Karpas-422 (cell line): Measurements from ENCODE around the gene ENTHD1. TPM values are rescaled to one million over a fixed set of nuclear protein-coding genes. Genes with fewer than 3 reads are reported as not detected.
"Not testable (repeated sequence)": the region's sequence is repeated elsewhere in the genome, so short reads cannot be mapped to it uniquely, and the experiment has no call there.

Source experiments
- DNase-seq: peaks from one replicate; pipeline ENCODE4 v3.0.0-alpha.2; 2015
- H2AFZ ChIP-seq: fragments of 200-600 bp; sonication (generic); 2 replicates; pipeline ENCODE4 v1.6.1; 2014; ENCODE audit warnings: antibody characterized with exemption, low read length, mixed read lengths
- H3K27ac ChIP-seq: fragments of 200-600 bp; sonication (generic); 2 replicates; pipeline ENCODE4 v1.5.1; 2014; ENCODE audit warnings: mild to moderate bottlenecking, low read length, moderate library complexity
- H3K27me3 ChIP-seq: fragments of 200-600 bp; sonication (generic); 2 replicates; pipeline ENCODE4 v1.6.1; 2014; ENCODE audit warnings: low read length, mixed read lengths
- H3K36me3 ChIP-seq: fragments of 200-600 bp; sonication (generic); 2 replicates; pipeline ENCODE4 v1.6.1; 2014; ENCODE audit warnings: low read length, mixed read lengths; ENCODE audit not compliant: insufficient read depth
- H3K4me1 ChIP-seq: fragments of 200-600 bp; sonication (generic); 2 replicates; pipeline ENCODE4 v1.6.1; 2014; ENCODE audit warnings: mild to moderate bottlenecking, low read length, mixed read lengths
- H3K4me2 ChIP-seq: fragments of 200-600 bp; sonication (generic); 2 replicates; pipeline ENCODE4 v1.6.1; 2014; ENCODE audit warnings: low read length, low read depth, mild to moderate bottlenecking; ENCODE audit not compliant: poor library complexity, severe bottlenecking
- H3K4me3 ChIP-seq: fragments of 200-600 bp; sonication (generic); 2 replicates; pipeline ENCODE4 v1.5.1; 2014; ENCODE audit warnings: mild to moderate bottlenecking, antibody characterized with exemption, low read length, mixed read lengths
- H3K79me2 ChIP-seq: fragments of 200-600 bp; sonication (generic); 2 replicates; pipeline ENCODE4 v1.6.1; 2014; ENCODE audit warnings: mild to moderate bottlenecking, low read length, mixed read lengths
- H3K9ac ChIP-seq: fragments of 200-600 bp; sonication (generic); 2 replicates; pipeline ENCODE4 v1.6.0; 2014; ENCODE audit warnings: low read length
- H3K9me2 ChIP-seq: fragments of 200-600 bp; sonication (generic), shearing (Covaris generic); replicated peaks from 2 replicates; pipeline ENCODE4 v1.6.0; 2014; ENCODE audit warnings: mild to moderate bottlenecking, low read length, moderate library complexity; ENCODE audit not compliant: insufficient read depth
- H3K9me3 ChIP-seq: fragments of 300-700, 200-600 bp; sonication (generic); 2 replicates; pipeline ENCODE4 v1.6.1; 2014; ENCODE audit warnings: low read length, mixed read lengths
- H4K20me1 ChIP-seq: fragments of 200-600 bp; sonication (generic); 2 replicates; pipeline ENCODE4 v1.6.1; 2014; ENCODE audit warnings: mild to moderate bottlenecking, antibody characterized with exemption, low read length, low read depth; ENCODE audit not compliant: insufficient read depth
- total RNA-seq: library from RNA; depleted of rRNA; stranded (reverse); fragments of >200 nt; shearing (Covaris generic); gene quantifications from 2 replicates; pipeline ENCODE4 v1.2.3, GENCODE V29; 2014; ENCODE audit warnings: low replicate concordance

Gene ENTHD1
- total RNA-seq, 1 experiment from 2014 or later, result not detected

DNA sequence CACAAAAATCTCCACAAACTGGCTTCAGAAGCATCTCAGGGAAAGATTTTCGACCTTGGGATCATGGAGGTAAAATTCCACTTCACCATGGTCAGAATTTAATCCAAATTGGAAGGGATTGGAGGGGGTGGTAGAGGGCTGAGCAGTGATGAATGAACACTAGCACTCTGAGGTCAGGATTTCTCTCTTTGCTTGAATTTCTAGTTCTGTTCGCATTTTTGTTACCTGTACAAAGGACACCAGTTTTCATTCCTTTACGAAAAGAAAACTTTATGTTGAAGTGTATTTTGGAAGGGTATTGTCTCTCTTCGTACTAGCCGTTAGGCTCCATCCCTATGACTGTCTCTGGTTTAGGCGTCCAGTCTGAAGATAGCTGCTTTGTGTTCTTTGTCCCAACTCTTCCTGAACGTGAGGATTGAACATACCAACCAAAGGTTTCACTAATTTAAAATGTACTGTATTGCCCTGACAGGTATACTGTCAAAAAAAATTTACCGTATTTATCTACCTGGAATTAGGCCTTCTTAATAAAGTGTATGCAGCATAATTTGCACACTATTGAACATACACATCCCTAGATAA is 8.1 kb upstream of the ENTHD1 start:
- Histone ChIP-seq H3K9me3 (no peaks in the 10 kb centered on the region), H3K36me3 (no peaks in the 10 kb centered on the region), H3K4me3 (no peak overlapping the region), H4K20me1 (no peaks in the 10 kb centered on the region), H3K4me2 (no peak overlapping the region), H3K9ac (no peak overlapping the region), H3K9me2 (no peaks in the 10 kb centered on the region), H2AFZ (no peak overlapping the region), H3K27me3 (no peaks in the 10 kb centered on the region), H3K79me2 (no peaks in the 10 kb centered on the region), H3K27ac (no peak overlapping the region), H3K4me1 (peaks cover 32% of the 10 kb centered on the region)
- no peak for DNase-seq

DNA sequence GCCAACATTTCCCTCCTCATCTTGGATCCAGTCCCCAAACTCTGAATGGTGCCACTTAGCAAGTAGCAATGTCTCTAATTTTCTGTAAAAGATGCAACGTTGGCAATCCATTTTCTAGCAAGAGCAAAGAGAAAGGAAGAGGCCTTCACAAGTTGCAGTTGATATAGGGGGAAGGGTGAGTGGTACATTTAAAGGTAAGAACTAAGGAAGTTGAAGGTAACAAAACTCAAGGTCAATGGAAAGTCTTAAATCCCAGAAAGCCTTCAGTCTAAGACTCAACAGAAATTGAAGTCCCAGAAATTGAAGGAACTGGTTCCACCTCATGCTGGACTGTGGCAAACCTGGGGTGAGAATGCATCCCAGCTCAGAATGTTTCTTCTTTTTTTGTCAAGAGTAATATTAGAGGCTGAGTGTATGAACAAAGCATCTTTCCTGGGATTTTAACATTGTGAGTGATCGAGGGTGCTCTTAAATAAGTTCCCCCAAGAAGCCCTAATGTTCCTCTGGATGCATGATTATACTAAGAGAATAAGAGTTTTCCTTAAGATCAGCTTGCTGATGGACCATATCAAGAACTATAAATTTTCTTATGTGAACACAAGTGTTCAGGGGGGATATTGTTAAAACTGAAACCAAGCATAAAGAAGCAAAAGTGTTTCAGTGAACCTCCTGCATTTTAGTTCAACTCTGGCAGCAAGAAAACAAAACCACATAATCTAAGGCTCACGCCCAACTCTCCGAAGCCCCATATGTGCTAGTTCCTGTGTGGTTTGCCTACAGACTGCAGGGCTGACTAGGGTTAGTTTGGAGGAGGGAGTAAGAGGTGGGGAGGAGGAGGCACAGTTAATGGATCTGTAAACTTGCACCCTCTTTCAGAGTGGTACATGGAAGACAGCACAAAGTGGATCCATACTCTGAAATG is 7.0 kb upstream of the ENTHD1 start, which contains the start of gene GRAP2:
Gene GRAP2, plus strand, starts transcription at position 779 of the 922 bp plus-strand sequence. CDS start 46,023 bp downstream, outside the sequence.
- H3K27me3 ChIP-seq, result no peaks in the 10 kb centered on the region
- H3K4me1 ChIP-seq, result peaks cover 32% of the 10 kb centered on the region
- no peaks in the 10 kb centered on the region for H3K9me3 ChIP-seq
- peak within 1 kb of the TSS; percentile 14 for H3K4me2 ChIP-seq
- no peak within 1 kb of the TSS for H2AFZ ChIP-seq
- H3K9ac ChIP-seq, result no peak within 1 kb of the TSS
- H3K36me3 ChIP-seq, result no peaks in the 10 kb centered on the region
- no peak for DNase-seq
- H3K27ac ChIP-seq, result no peak within 1 kb of the TSS
- no peak within 1 kb of the TSS for H3K4me3 ChIP-seq
- no peaks in the 10 kb centered on the region for H3K79me2 ChIP-seq
- H3K9me2 ChIP-seq, result no peaks in the 10 kb centered on the region
- H4K20me1 ChIP-seq, result no peaks in the 10 kb centered on the region

DNA sequence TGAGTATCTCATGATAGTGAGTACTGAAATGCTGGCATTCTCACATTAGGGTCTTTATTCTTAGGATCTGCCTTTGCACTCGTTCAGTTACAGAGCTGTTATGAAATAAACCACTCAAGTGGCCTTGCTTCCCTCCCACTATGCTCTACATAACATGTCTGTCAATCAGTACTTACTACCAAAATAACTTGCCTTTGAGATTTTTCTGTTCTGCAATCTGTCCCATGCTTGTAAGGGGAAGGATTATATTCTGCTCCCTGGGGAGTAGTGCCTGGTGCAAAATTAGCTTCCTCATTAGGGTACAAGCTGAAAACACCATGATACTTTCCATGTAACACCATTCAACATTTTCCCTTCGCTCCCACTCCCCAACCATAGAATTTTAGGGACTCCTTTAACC is 5.4 kb upstream of the ENTHD1 start:
- H3K4me1 ChIP-seq, result peaks cover 32% of the 10 kb centered on the region
- no peaks in the 10 kb centered on the region for H3K36me3 ChIP-seq
- peak overlapping the region; percentile 35; the same call in 1 of the 2 replicates for H3K4me3 ChIP-seq
- peak overlapping the region; percentile 28; the same call in 1 of the 2 replicates for H3K9ac ChIP-seq
- H3K27ac ChIP-seq, result 0 out of 2 replicates have a peak overlapping the region, but pooled peaks have one; percentile 28
- no peak overlapping the region for H2AFZ ChIP-seq
- no peaks in the 10 kb centered on the region for H3K9me3 ChIP-seq
- peak overlapping the region; percentile 68 for H3K4me2 ChIP-seq
- H3K79me2 ChIP-seq, result no peaks in the 10 kb centered on the region
- no peaks in the 10 kb centered on the region for H4K20me1 ChIP-seq
- peak; percentile 95 for DNase-seq
- H3K9me2 ChIP-seq, result no peaks in the 10 kb centered on the region
- no peaks in the 10 kb centered on the region for H3K27me3 ChIP-seq

DNA sequence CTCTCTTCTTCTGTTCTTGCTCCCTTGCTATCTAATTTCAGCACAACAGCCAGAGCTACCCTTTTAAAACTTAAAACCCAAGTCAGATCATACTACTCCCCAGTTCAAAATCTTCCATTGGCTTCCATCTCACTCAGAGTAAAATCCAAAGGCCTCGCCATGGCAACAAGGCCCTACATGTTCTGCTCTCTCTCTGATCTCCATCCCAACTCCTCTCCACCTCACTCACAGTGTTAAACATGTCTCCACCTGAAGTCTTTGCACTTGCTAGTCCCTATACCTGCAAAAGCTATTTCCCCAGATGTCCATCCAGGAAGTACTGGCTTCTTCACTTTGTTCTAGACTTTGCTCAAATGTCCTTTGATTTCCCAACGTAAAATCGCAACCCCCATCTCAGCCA is 4.3 kb upstream of the ENTHD1 start:
- no peaks in the 10 kb centered on the region for H3K9me2 ChIP-seq
- no peaks in the 10 kb centered on the region for H3K27me3 ChIP-seq
- H3K4me1 ChIP-seq, result peaks cover 32% of the 10 kb centered on the region
- no peak overlapping the region for H3K4me2 ChIP-seq
- no peak for DNase-seq
- H4K20me1 ChIP-seq, result no peaks in the 10 kb centered on the region
- no peak overlapping the region for H2AFZ ChIP-seq
- H3K9ac ChIP-seq, result no peak overlapping the region
- no peaks in the 10 kb centered on the region for H3K36me3 ChIP-seq
- H3K79me2 ChIP-seq, result no peaks in the 10 kb centered on the region
- no peaks in the 10 kb centered on the region for H3K9me3 ChIP-seq
- no peak overlapping the region for H3K27ac ChIP-seq
- H3K4me3 ChIP-seq, result no peak overlapping the region

DNA sequence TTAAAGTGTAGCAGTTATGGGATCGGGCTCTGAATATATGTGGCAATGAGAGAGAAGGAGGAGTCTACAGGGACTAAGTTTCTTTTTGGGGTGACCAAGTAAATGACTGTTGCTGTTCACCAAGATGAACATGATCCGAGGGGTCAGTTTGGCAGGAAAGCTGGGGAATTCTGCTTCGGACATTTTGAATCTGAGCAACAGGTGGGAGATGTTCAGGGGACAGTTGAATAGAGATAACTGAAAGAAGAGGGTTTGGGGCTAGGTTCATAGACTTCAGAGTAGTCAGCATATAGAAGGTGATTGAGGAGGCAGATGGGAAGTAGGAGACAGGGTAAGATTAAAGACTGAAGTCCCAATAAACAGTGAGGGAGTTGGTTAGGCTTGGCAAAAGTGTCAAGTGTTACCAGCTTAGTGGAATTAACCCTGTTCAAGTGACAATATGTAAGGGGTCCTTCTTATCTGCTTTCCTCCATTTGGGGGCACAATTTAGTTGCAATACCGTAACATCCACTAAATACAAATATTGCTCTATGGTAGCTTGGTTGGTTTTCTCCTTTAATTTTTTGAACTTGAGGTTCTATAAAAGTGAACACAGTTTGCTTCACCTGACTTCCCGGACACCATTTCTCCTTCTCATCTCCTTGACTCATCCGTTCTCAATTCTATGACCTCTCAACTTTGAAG is 2.9 kb upstream of the ENTHD1 start:
- peak; percentile 43 for DNase-seq

DNA sequence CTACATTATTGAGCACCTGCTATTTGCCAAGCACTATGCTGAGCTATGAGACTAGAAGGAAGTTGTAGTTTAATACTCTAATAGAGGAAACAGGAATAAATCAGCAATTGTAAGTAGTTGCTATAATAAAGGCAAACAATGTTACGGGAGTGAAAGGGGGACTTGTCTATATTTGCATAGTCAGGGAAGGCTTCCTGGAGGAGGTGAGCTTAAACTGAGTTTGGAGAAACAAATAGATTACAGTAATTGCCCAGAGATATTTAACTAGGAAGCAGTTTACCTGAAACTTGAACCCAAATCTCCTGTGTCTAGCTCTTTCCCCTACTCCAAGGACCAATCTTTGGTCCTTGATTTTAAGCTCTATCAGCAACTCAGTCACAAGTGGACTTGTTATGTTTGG is 2.1 kb upstream of the ENTHD1 start:
- Histone ChIP-seq H3K27me3 (no peaks in the 10 kb centered on the region), H3K9me2 (no peaks in the 10 kb centered on the region), H3K4me3 (no peak overlapping the region), H3K79me2 (no peaks in the 10 kb centered on the region), H3K36me3 (no peaks in the 10 kb centered on the region), H3K9ac (no peak overlapping the region), H2AFZ (no peak overlapping the region), H3K9me3 (no peaks in the 10 kb centered on the region), H3K4me2 (no peak overlapping the region), H3K27ac (no peak overlapping the region), H3K4me1 (peaks cover 27% of the 10 kb centered on the region), H4K20me1 (no peaks in the 10 kb centered on the region)
- no peak for DNase-seq

More for the DNA sequence above, 2.9 kb upstream of the ENTHD1 start:
- H3K9ac ChIP-seq, result no peak overlapping the region
- no peak overlapping the region for H3K27ac ChIP-seq
- H3K9me3 ChIP-seq, result no peaks in the 10 kb centered on the region
- H3K79me2 ChIP-seq, result no peaks in the 10 kb centered on the region
- H4K20me1 ChIP-seq, result no peaks in the 10 kb centered on the region
- H3K9me2 ChIP-seq, result no peaks in the 10 kb centered on the region
- peaks cover 32% of the 10 kb centered on the region for H3K4me1 ChIP-seq
- H3K36me3 ChIP-seq, result no peaks in the 10 kb centered on the region
- H2AFZ ChIP-seq, result no peak overlapping the region
- no peak overlapping the region for H3K4me3 ChIP-seq
- H3K27me3 ChIP-seq, result no peaks in the 10 kb centered on the region
- no peak overlapping the region for H3K4me2 ChIP-seq

DNA sequence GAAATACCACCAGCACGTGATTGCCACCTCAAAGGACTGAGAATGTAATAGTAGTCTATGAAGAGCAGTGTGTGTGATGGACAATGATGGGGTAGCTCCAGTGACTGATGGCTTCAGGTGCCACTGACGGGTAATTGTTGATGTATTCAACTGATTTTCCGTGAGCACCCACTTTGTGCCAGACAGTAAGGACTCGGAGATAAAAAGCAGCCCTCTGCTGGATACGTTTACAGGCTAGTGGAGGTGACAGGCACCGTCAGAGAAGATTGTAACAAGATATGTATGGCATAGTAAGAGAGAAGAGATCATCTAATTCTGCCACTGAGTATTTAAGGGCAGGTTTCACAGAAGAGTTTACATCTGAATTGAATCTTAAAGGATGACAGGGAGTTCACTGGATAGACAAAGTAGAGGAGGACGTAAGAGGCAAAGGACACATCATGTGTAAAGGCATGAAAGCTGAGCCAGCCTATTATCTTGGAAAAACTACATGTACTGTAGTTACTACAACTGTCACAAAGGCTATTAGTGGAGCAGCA is 1.1 kb upstream of the ENTHD1 start:
- no peaks in the 10 kb centered on the region for H3K9me3 ChIP-seq
- H3K79me2 ChIP-seq, result no peaks in the 10 kb centered on the region
- H3K4me3 ChIP-seq, result no peak overlapping the region
- no peak overlapping the region for H2AFZ ChIP-seq
- no peaks in the 10 kb centered on the region for H3K27me3 ChIP-seq
- H3K9me2 ChIP-seq, result no peaks in the 10 kb centered on the region
- no peak overlapping the region for H3K9ac ChIP-seq
- H3K4me1 ChIP-seq, result peaks cover 17% of the 10 kb centered on the region
- H3K4me2 ChIP-seq, result no peak overlapping the region
- H4K20me1 ChIP-seq, result no peaks in the 10 kb centered on the region
- no peak overlapping the region for H3K27ac ChIP-seq
- H3K36me3 ChIP-seq, result no peaks in the 10 kb centered on the region
- DNase-seq, result no peak

DNA sequence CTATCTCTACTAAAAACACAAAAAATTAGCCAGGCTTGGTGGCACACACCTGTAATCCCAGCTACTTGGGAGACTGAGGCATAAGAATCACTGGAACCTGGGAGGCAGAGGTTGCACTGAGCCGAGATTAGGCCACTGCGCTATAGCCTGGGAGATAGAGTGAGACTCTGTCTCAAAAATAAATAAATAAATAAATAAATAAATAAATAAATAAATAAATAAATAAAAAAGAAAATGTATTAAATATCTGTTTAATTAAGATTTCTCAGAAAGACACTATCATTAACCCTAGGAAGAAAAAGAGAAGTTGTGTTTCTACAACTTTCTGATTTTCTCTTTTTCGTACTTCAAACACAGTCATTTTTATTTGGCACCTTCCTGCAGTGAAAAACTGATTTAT is 3.6 kb downstream of the ENTHD1 start:
- H3K4me3 ChIP-seq, H3K9me2 ChIP-seq, H2AFZ ChIP-seq, H3K9me3 ChIP-seq, H3K9ac ChIP-seq, H3K36me3 ChIP-seq, H3K4me2 ChIP-seq, H3K27ac ChIP-seq, H3K27me3 ChIP-seq, H4K20me1 ChIP-seq, H3K79me2 ChIP-seq, DNase-seq, H3K4me1 ChIP-seq: not testable (repeated sequence)
